Stomach (tissue), 9 donors: Measurements from ENCODE around the gene DNAJB13. TPM values are rescaled to one million over a fixed set of nuclear protein-coding genes. Genes with fewer than 3 reads are reported as not detected.

ENCODE experiments used
- DNase-seq, 2 donors: peaks; one replicate each; pipeline versions ENCODE4 v3.0.0 to v3.0.0-alpha.2; 2013 to 2019
- H3K27ac ChIP-seq, 5 donors: fragments of 200-600 bp in 4 of 5; sonication (generic) in 4 of 5; one replicate each; pipeline ENCODE4 v1.5.1; 2013 to 2019; ENCODE audit warnings: mild to moderate bottlenecking in 1 of 5, moderate library complexity in 1 of 5
- H3K27me3 ChIP-seq, 3 donors: fragments of 200-600 bp; sonication (generic); one replicate each; pipeline ENCODE4 v1.5.1; 2017 to 2019; ENCODE audit warnings: mixed run types in 1 of 3
- H3K36me3 ChIP-seq, 4 donors: fragments of 200-600 bp; sonication (generic); 1 replicate in 3 of 4; 2 replicates in 1 of 4; pipeline ENCODE4 v1.5.1; 2016 to 2019
- H3K4me1 ChIP-seq, 4 donors: fragments of 200-600 bp; sonication (generic); one replicate each; pipeline ENCODE4 v1.5.1; 2016 to 2019
- H3K4me3 ChIP-seq, 4 donors: fragments of 200-600 bp; sonication (generic) in 3 of 4; one replicate each; pipeline ENCODE4 v1.5.1; 2016 to 2019; ENCODE audit warnings: mild to moderate bottlenecking in 1 of 4
- H3K9me3 ChIP-seq, 4 donors: fragments of 200-600 bp; sonication (generic); one replicate each; pipeline ENCODE4 v1.5.1; 2016 to 2019
- CTCF ChIP-seq, 7 experiments: fragments of 450-650 bp in 4 of 7; fragments of 200-600 bp in 3 of 7; sonication (generic) in 3 of 7; IDR thresholded peaks; one replicate each; pipeline ENCODE4 v1.5.1; 2016 to 2019; ENCODE audit warnings: antibody characterized with exemption in 7 of 7, control low read depth in 2 of 7, mild to moderate bottlenecking in 1 of 7
- EP300 ChIP-seq: sonication (generic); formaldehyde crosslinking; IDR thresholded peaks from one replicate; pipeline ENCODE4 v1.6.1; 2017; ENCODE audit warnings: antibody characterized with exemption
- POLR2A ChIP-seq, 4 donors: fragments of 450-650 bp; IDR thresholded peaks; one replicate each; pipeline ENCODE4 v1.6.1; 2016; ENCODE audit warnings: antibody characterized with exemption in 4 of 4, control low read depth in 2 of 4, mild to moderate bottlenecking in 1 of 4, moderate library complexity in 1 of 4
- POLR2AphosphoS5 ChIP-seq, 3 donors: sonication (generic); formaldehyde crosslinking; IDR thresholded peaks; one replicate each; pipeline ENCODE4 v1.6.1; 2016; ENCODE audit warnings: antibody characterized with exemption in 3 of 3
- WGBS, 5 donors: extraction: QIAGEN DNeasy Blood & Tissue Kit in 3 of 5; methylation state at CpG; one replicate each; pipeline versions ENCODE4 v1.1.5 to v1.1.7; 2013 to 2018; 5-methylcytosine and 5-hydroxymethylcytosine counted together
- intact Hi-C: fragments of 100-400 bp; cut with DNase I; formaldehyde crosslinking; loops from one replicate; pipeline ENCODE4 v1.15.1; 2023; ENCODE audit warnings: low total_unique reads
- polyA plus RNA-seq, 3 donors: library from polyadenylated mRNA; stranded (reverse); fragments of 200-250 nt; gene quantifications; one replicate each; pipeline ENCODE4 v1.2.3, GENCODE V29; 2013
- total RNA-seq, 5 donors: library from RNA; depleted of rRNA; stranded (reverse); fragments of >200 nt; gene quantifications; one replicate each; pipeline versions ENCODE4 v1.1.0 to v1.2.3, GENCODE V29; 2014 to 2016
- donor health status: healthy with polysubstance abuse.
- donor health status: Bipolar disorder and iron deficiency.
- donor health status: healthy.

The DNAJB13 gene
- total and polyA plus RNA-seq, 8 donors = 0.28 TPM; not detected in 7

- intact Hi-C loops = no loop called here
- Histone ChIP-seq H3K27ac (no peak overlapping the region), H3K4me1 (no peaks in the 10 kb centered on the region), H3K36me3 (no peaks in the 10 kb centered on the region), H3K9me3 (peaks cover 0 to 14% (median 6%) of the 10 kb centered on the region in 4 donors), H3K27me3 (no peaks in the 10 kb centered on the region), H3K4me3 (no peak overlapping the region)
- no peak for DNase-seq
- WGBS, 5 donors = 93 to 96% (median 94%) methylated on average over 9 of the region's 9 CpGs
- TF ChIP-seq POLR2A (IDR thresholded peaks at IDR 0.05) = no peak
- TF ChIP-seq EP300 = no peak
- no peak for TF ChIP-seq POLR2AphosphoS5 (IDR thresholded peaks at IDR 0.05)
Measured at GRCh38 chr11:73940801-73941570, 9.8 kb upstream of the DNAJB13 start.

- Histone ChIP-seq H3K36me3 (no peaks in the 10 kb centered on the region), H3K27me3 (no peaks in the 10 kb centered on the region), H3K9me3 (peaks cover 0 to 18% (median 7%) of the 10 kb centered on the region in 4 donors), H3K4me3 (no peak overlapping the region), H3K4me1 (no peaks in the 10 kb centered on the region), H3K27ac (no peak overlapping the region)
- intact Hi-C loops = no loop called here
- DNase-seq = no peak
- 71 to 95% (median 83%) methylated on average over 1 of the region's 1 CpG for WGBS, 5 donors
- TF ChIP-seq POLR2A (IDR thresholded peaks at IDR 0.05) (no peak), POLR2AphosphoS5 (IDR thresholded peaks at IDR 0.05) (no peak), CTCF (IDR thresholded peaks at IDR 0.05) (no peak), EP300 (no peak)
Measured at GRCh38 chr11:73942010-73942409, 8.8 kb upstream of the DNAJB13 start.

GRCh38 chr11:73944085-73944484 lies 6.7 kb upstream of the DNAJB13 start:
- H3K27me3 ChIP-seq = no peaks in the 10 kb centered on the region
- no peak for DNase-seq
- H3K4me3 ChIP-seq = no peak overlapping the region
- WGBS, 5 donors = 40 to 51% (median 46%) methylated on average over 6 of the region's 6 CpGs
- no peak overlapping the region for H3K27ac ChIP-seq
- peaks cover 0 to 10% (median 5%) of the 10 kb centered on the region in 4 donors for H3K9me3 ChIP-seq
- H3K36me3 ChIP-seq = no peaks in the 10 kb centered on the region
- intact Hi-C loops = no loop called here
- H3K4me1 ChIP-seq = no peaks in the 10 kb centered on the region
- TF ChIP-seq CTCF (IDR thresholded peaks at IDR 0.05) (no peak), POLR2AphosphoS5 (IDR thresholded peaks at IDR 0.05) (no peak), POLR2A (IDR thresholded peaks at IDR 0.05) (no peak)

- no peaks in the 10 kb centered on the region for H3K27me3 ChIP-seq
- no peak for DNase-seq
- H3K36me3 ChIP-seq = no peaks in the 10 kb centered on the region
- no peaks in the 10 kb centered on the region for H3K4me1 ChIP-seq
- H3K9me3 ChIP-seq = peaks cover 0 to 6% (median 3%) of the 10 kb centered on the region in 4 donors
- no peak overlapping the region for H3K27ac ChIP-seq
- TF ChIP-seq EP300 = no peak
- TF ChIP-seq CTCF (IDR thresholded peaks at IDR 0.05) = no peak
- TF ChIP-seq POLR2AphosphoS5 (IDR thresholded peaks at IDR 0.05) = no peak
- TF ChIP-seq POLR2A (IDR thresholded peaks at IDR 0.05) = no peak
- WGBS, 5 donors = 74 to 88% (median 80%) methylated on average over 10 of the region's 10 CpGs
- intact Hi-C loops = no loop called here
- H3K4me3 ChIP-seq = no peak overlapping the region
Measured at GRCh38 chr11:73944901-73945300, 5.9 kb upstream of the DNAJB13 start.

- TF ChIP-seq CTCF (IDR thresholded peaks at IDR 0.05) (no peak), EP300 (no peak), POLR2AphosphoS5 (IDR thresholded peaks at IDR 0.05) (no peak), POLR2A (IDR thresholded peaks at IDR 0.05) (no peak)
- Histone ChIP-seq H3K27me3 (no peaks in the 10 kb centered on the region), H3K4me3 (no peak overlapping the region), H3K4me1 (no peaks in the 10 kb centered on the region), H3K27ac (no peak overlapping the region), H3K9me3 (peaks cover 0 to 6% (median 3%) of the 10 kb centered on the region in 4 donors), H3K36me3 (no peaks in the 10 kb centered on the region)
- intact Hi-C loops = no loop called here
- WGBS, 5 donors = 57 to 73% (median 68%) methylated on average over 4 of the region's 4 CpGs
- DNase-seq = no peak
Measured at GRCh38 chr11:73945396-73945795, 5.4 kb upstream of the DNAJB13 start.
